HG02759 (cell line): Measurements from ENCODE around the gene ZNF844.
"Not testable (repeated sequence)": the region's sequence is repeated elsewhere in the genome, so short reads cannot be mapped to it uniquely, and the experiment has no call there.

ENCODE experiments used
- ATAC-seq: cut with Tn5 transposase; IDR thresholded peaks from one replicate; pipeline ENCODE4 v1.9.1; 2021; ENCODE audit warnings: mild to moderate bottlenecking, moderate library complexity; ENCODE audit not compliant: unreplicated experiment

ZNF844 gene

DNA sequence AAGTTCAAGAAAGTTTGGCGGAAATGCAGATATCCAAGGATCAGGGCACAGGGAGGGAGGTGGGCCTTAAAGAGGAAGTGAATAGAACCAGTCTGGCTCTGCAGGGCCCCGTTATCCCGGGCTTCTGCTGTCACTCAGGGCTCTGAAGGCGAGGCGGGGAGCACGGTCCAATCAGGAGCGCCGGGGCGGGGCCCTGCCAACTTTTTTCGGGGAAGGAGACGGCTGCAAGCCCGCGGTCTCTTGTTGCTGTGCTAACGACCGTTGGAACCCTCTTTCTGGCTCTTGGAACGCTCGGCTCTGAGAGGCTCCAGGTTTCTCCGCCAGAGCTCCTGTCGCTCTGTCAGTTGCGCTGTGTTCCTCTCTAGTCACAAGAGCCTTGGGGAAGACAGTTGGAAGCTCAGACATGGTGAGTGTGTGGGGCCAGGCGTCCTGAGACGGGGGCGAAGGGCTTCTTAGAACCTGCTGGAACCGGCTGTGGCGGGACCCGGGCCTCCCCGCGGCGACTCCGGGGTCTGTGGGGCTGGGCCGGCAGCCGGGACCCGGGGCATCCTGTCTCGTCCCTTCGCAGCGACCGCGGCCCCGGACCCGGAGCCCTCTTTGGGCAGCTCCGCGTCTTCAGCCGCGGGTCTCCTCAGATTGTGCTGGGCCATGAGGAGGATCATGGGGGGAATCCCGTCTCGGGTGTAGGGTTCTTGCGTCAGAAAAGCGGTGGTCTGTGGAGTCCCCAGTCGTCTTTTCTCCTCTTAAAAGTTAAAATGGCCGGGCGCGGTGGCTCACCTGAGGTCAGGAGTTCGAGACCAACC lies 27.7 kb downstream of the ZNF844 start:
- ATAC-seq = peak; percentile 78

DNA sequence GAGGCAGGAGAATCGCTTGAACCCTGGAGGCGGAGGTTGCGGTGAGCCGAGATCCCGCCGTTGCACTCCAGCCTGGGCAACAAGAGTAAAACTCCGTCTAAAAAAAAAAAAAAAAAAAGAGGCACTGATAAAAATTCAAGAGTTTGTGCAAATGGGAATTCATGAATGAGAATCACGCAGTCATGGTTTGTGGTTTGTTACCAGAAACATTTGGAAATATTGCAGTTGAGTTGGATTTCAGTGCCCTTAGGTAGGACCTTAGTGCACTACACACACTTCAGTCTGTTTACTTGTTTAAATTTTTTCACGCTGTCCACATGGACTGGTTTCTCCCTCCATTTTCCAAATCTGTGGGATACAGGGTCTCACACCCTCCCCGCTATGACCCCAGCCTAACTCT lies 28.4 kb downstream of the ZNF844 start:
- ATAC-seq = no peak

DNA sequence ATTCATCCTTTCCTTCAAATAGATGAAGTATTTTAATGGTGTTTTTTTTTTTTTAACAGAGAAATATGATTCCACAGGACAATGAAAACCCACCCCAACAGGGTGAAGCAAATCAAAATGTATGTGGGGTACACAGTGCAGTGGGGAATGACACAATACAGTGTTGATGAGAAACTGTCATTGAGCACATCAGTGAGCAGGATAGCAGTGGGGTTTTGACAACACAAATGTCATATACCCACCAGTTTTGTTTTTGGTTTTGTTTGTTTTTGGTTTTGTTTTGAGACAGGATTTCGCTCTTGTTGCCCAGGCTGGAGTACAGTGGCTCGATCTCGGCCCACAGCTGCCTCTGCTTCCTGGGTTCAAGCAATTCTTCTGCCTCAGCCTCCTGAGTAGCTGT lies 29.2 kb downstream of the ZNF844 start:
- ATAC-seq = no peak

DNA sequence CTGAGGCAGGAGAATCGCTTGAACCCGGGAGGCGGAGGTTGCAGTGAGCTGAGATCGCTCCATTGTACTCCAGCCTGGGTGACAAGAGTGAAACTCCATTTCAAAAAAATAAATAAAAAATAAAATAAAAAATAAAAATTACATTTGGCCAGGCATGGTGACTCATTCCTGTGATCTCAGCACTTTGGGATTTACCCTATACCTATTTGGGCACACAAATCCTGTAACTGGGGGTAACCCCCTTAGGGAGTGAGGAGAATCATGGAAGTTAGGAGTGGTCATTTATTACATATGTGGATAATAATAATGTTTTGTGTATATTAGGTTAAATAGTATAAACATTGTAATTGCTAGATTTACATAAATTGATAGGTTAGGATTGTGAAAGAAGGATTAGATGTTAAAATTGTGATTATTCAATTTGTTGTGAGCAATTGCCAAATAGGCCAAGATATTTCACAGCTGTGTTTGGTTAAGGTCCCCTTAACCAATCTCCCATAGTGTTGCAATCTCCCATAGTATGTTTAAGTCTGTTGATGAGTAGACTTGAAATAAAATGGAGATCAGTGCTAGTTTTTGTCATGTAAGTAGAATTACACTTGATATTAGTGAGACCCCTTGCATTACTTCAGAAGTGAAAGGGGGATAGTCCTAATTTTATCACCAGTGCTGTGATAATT lies 30.7 kb downstream of the ZNF844 start:
- no peak for ATAC-seq

DNA sequence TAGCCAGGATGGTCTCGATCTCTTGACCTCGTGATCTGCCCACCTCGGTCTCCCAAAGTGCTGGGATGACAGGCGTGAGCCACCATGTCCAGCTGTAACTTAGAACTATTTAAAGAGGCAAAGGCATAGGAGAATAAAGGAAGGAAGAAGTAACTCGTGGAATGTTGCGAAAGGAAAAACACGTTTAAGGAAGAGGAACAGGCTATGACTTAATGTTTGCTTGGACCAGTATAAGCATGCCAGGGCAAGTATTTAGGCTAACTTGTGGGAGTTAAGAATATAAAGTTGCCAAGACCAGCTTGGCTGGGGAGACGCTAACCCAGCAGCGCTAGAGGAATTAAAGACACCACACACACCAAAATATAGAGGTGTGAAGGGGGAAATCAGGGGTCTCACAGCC lies 33.5 kb downstream of the ZNF844 start:
- no peak for ATAC-seq

DNA sequence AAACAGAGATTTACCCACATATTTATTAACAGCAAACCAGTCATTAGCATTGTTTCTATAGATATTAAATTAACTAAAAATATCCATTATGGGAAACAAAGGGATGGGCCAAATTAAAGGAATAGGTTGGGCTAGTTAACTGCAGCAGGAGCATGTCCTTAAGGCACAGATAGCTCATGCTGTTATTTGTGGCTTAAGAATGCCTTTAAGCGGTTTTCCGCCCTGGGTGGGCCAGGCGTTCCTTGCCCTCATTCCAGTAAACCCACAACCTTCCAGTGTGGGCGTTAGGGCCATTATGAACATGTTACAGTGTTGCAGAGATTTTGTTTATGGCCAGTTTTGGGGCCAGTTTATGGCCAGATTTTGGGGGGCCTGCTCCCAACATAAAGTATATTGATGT lies 39.4 kb downstream of the ZNF844 start:
- not testable (repeated sequence) for ATAC-seq

DNA sequence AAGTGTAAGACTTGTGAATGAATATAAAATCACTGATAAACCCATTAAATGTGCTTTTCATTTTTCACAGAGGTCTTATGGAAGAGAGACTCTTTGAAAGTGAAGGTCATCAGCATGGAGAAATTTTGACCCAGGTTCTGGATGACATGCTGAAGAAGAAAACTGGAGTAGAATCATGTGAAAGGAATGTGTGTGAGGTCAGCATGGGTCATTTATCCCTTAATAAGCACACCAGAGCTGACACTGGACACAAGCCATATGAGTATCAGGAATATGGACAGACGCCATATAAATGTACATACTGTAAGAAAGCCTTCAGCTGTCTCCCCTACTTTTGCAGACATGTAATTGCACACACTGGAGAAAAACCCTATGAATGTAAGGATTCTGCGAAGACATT lies 46.6 kb downstream of the ZNF844 start:
- ATAC-seq = no peak

DNA sequence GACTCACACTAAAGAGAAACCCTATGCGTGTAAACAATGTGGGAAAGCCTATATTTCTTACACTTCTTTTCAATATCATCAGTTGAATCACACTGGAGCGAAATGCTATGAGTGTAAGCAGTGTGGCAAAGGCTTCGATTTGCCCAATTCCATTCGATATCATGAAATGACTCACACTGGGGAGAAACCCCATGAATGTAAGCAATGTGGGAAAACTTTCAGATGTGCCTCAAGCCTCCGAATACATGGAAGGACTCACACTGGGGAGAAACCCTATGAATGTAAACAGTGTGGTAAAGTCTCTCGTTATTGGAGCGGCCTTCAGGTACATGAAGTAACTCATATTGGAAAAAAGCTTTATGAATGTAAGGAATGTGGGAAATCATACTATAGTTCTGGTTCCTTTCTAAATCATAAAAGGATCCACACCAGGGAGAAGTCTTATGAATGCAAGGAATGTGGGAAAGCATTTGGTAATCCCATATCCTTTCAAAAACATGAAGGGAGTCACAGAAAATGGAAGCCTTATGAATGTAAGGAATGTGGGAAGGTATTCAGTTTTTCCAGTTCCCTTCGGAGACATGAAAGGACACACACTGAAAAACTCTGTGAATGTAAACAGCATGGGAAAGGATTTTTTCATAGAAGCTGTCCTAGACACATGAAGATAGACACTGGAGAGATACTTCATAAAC lies 47.6 kb downstream of the ZNF844 start:
- ATAC-seq = no peak

DNA sequence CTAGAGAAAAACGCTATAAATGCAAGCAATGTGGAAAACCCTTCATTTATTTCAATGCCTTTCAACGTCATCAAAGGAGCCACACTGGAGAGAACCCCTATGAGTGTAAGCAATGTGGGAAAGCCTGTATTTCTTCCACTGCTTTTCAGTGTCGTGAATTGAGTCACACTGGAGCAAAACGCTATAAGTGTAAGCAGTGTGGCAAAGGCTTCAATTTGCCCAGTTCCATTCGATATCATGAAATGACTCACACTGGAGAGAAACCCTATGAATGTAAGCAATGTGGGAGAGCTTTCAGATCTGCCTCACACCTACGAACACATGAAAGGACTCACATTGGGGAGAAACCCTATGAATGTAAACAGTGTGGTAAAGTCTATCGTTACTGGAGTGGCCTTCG lies 48.2 kb downstream of the ZNF844 start:
- no peak for ATAC-seq

DNA sequence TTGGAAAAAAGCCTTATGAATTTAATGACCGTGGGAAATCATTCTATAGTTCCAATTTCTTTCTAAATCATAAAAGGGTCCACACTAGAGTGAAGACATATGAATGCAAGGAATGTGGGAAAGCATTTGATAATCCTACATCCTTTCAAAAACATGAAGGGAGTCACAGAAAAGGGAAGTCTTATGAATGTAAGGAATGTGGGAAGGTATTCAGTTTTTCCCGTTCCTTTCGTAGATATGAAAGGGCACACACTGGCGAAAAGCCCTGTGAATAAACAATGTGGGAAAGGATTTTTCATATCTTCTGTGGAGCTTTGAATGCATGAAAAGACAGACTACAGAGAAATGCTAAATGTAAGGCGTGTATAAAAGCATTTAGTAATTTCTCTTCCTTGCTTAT lies 48.6 kb downstream of the ZNF844 start:
- ATAC-seq = no peak

DNA sequence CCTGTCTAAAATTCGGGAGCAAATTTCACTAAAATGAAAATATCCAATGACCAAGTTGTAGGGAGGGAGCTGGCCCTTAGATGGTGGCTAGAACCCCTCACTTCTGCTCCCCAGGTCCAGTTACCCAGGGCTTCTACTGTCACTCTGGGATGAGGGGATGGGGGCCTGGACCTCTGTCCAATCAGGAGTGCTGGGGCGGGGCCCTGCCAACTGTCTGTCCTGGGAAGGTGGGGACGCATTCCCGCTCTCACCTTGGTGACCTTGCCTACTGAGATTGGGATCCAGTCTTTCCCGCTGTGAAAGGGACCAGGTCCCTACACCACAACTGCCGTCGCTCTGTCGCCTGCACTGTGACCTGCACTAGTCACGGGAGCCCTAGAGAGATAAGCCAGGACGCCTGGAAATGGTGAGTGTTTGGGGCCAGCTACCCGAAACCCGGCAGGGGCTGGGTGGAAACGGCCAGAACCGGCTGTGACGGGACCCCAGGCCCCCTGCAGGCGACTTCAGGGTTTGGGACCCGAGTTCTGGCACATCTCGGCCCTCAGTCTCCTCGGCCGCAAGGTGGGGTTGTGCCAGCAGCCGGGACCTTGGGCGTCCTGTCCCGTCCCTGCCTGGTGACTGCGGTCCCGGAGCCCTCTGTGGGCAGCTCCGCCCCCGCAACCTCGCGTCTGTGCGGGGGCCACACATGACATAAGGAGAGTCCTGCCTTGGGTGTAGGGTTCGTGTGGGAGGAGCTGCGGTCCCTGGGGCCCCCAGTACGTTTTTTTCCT lies 52.9 kb downstream of the ZNF844 start:
- no peak for ATAC-seq

DNA sequence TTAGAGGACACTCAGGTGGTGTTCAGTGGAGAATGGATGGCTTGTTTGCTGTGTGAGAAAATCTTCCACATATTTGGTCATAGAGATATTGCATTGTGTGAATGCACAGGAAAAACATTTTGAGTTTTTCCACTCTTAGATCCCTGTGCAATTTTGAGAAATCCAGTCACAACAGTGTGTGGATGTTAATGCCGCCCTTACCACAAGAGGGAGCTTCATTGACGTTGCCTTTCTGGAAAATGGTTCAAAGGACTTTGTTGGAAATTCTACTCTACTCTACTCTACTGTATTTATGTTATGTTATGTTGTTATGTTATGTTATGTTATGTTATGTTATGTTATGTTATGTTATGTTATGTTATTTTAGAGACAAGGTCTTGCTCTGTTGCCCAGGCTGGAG lies 62.2 kb downstream of the ZNF844 start:
- ATAC-seq = no peak
